HepG2 (cell line): ENCODE measurements around the gene SLC2A2. TPM values are rescaled to one million over a fixed set of nuclear protein-coding genes. Genes with fewer than 3 reads are reported as not detected.
A peak's percentile ranks its signal among the peaks of the same experiment; 100 is the strongest.

Experiments used
- ATAC-seq: fragments of 200-7000 bp; cut with Tn5 transposase; 3 replicates; pipeline ENCODE4 v1.9.1; 2020; ENCODE audit warnings: mild to moderate bottlenecking, moderate library complexity
- BruUV-seq: library from RNA; stranded (reverse); fragments of 400-500 nt; replicated peaks from 2 replicates; lab custom pipeline; 2021; lab: Mats Ljungman, UMichigan
- CTCF ChIA-PET: fragments of 300-600 bp; formaldehyde crosslinking; extraction: SDS; loops from one replicate; lab custom pipeline; 2021; ENCODE audit warnings: low total read pairs, inconsistent platforms, low intra/inter-chr PET ratio; lab: Yijun Ruan, JAX
- POLR2A ChIA-PET: fragments of 350-600 bp; sonication (Branson Sonifier 250); formaldehyde crosslinking; loops from one replicate; lab custom pipeline; 2020; ENCODE audit warnings: antibody characterized with exemption, inconsistent platforms; lab: Yijun Ruan, JAX
- DNase-seq: peaks from one replicate; pipeline ENCODE4 v3.0.0-alpha.2; 2015; ENCODE audit warnings: low spot score
- FAIRE-seq: peaks from 3 replicates; lab custom pipeline; 2011; peaks lifted over from hg19 to GRCh38; lab: Jason Lieb, UNC
- H2AFZ ChIP-seq: one replicate; pipeline ENCODE4 v1.6.1; 2011; ENCODE audit warnings: low read length, inconsistent platforms
- H3K27ac ChIP-seq: fragments of 300-600 bp; 3 replicates; pipeline ENCODE4 v1.8.0; 2011; ENCODE audit warnings: mixed run types, mild to moderate bottlenecking, mixed read lengths, low read length, inconsistent platforms; ENCODE audit not compliant: insufficient read depth; ENCODE audit errors: extremely low read length
- H3K27me3 ChIP-seq, 2 experiments: fragments of 200-600 bp in 1 of 2; 2 replicates in 1 of 2; 3 replicates in 1 of 2; pipeline versions ENCODE4 v1.6.0 to v1.8.0; 2011; ENCODE audit warnings: low read length in 2 of 2, mild to moderate bottlenecking in 2 of 2, moderate library complexity in 2 of 2, inconsistent platforms in 1 of 2; ENCODE audit not compliant: insufficient read depth in 2 of 2, control insufficient read depth in 1 of 2
- H3K36me3 ChIP-seq, 2 experiments: fragments of 200-600 bp in 1 of 2; replicated peaks in 1 of 2; 2 replicates in 1 of 2; 3 replicates in 1 of 2; pipeline versions ENCODE4 v1.5.1 to v1.8.0; 2011; ENCODE audit warnings: low read length in 2 of 2, inconsistent platforms in 1 of 2; ENCODE audit not compliant: insufficient read depth in 2 of 2, control insufficient read depth in 1 of 2
- H3K4me1 ChIP-seq: 2 replicates; pipeline ENCODE4 v1.5.1; 2012; ENCODE audit warnings: low read length, inconsistent platforms; ENCODE audit not compliant: insufficient read depth
- H3K4me2 ChIP-seq: 2 replicates; pipeline ENCODE4 v1.6.0; 2011; ENCODE audit warnings: low read depth, low read length, inconsistent platforms
- H3K4me3 ChIP-seq, 3 experiments: fragments of 200-600 bp in 1 of 3; sonication (generic), shearing (Covaris generic) in 1 of 3; replicated peaks in 1 of 3; 2 replicates each; pipeline ENCODE4 v1.5.1; 2011 to 2016; ENCODE audit warnings: low read length in 3 of 3, inconsistent platforms in 2 of 3, low read depth in 2 of 3, mild to moderate bottlenecking in 2 of 3, control low read depth in 1 of 3, mixed read lengths in 1 of 3; ENCODE audit not compliant: insufficient read depth in 1 of 3
- H3K79me2 ChIP-seq: one replicate; pipeline ENCODE4 v1.6.1; 2011; ENCODE audit warnings: low read length, inconsistent platforms; ENCODE audit not compliant: insufficient read depth
- H3K9ac ChIP-seq: 2 replicates; pipeline ENCODE4 v1.6.0; 2011; ENCODE audit warnings: mild to moderate bottlenecking, low read depth, low read length, inconsistent platforms; ENCODE audit not compliant: insufficient read depth
- H3K9me3 ChIP-seq: 2 replicates; pipeline ENCODE4 v1.5.1; 2012; ENCODE audit warnings: mild to moderate bottlenecking, low read length
- H4K20me1 ChIP-seq: 2 replicates; pipeline ENCODE4 v1.6.0; 2011; ENCODE audit warnings: inconsistent platforms, mild to moderate bottlenecking, low read length, moderate library complexity; ENCODE audit not compliant: insufficient read depth
- CAMTA2 ChIP-seq: sonication (generic); formaldehyde crosslinking; IDR thresholded peaks from 2 replicates; pipeline ENCODE4 v1.4.0; 2020; ENCODE audit warnings: mild to moderate bottlenecking, missing genetic modification reagents, borderline replicate concordance
- JUN ChIP-seq: sonication (generic); formaldehyde crosslinking; IDR thresholded peaks from 2 replicates; pipeline ENCODE4 v1.4.0; 2020; ENCODE audit warnings: mild to moderate bottlenecking, missing genetic modification reagents
- KDM1A ChIP-seq: IDR thresholded peaks from 2 replicates; pipeline ENCODE4 v1.6.1; 2016; ENCODE audit warnings: missing compliant biosample characterization
- KDM6A ChIP-seq: IDR thresholded peaks from 2 replicates; pipeline ENCODE4 v1.6.1; 2016; ENCODE audit warnings: low read depth
- KLF6 ChIP-seq: IDR thresholded peaks from 2 replicates; pipeline ENCODE4 v1.8.0; 2016; ENCODE audit warnings: missing biosample characterization, missing genetic modification reagents
- POLR2A ChIP-seq, 2 experiments: IDR thresholded peaks; 2 replicates each; pipeline ENCODE4 v1.6.1; 2011; ENCODE audit warnings: low read depth in 2 of 2, low read length in 2 of 2, mild to moderate bottlenecking in 1 of 2, moderate library complexity in 1 of 2; ENCODE audit not compliant: insufficient read depth in 1 of 2
- POLR2G ChIP-seq: fragments of 200-400 bp; formaldehyde crosslinking; IDR thresholded peaks from 2 replicates; pipeline ENCODE4 v1.6.1; 2018; ENCODE audit warnings: mild to moderate bottlenecking, low read depth, low read length, moderate library complexity
- RFXANK ChIP-seq: IDR thresholded peaks from 2 replicates; pipeline ENCODE4 v1.6.1; 2016
- SOX13 ChIP-seq, 3 experiments: fragments of 450-650 bp in 1 of 3; sonication (generic) in 1 of 3; formaldehyde crosslinking in 1 of 3; IDR thresholded peaks in 2 of 3; conservative IDR thresholded peaks in 1 of 3; 2 replicates each; pipeline versions ENCODE4 v1.5.0 to v1.6.1; 2016 to 2020; ENCODE audit warnings: antibody characterized with exemption in 1 of 3, mild to moderate bottlenecking in 1 of 3, missing compliant biosample characterization in 1 of 3, missing genetic modification reagents in 1 of 3, moderate library complexity in 1 of 3
- TEAD2 ChIP-seq: sonication (generic); formaldehyde crosslinking; IDR thresholded peaks from 2 replicates; pipeline ENCODE4 v1.9.0; 2021; ENCODE audit warnings: missing genetic modification reagents
- ZNF331 ChIP-seq: sonication (generic); formaldehyde crosslinking; IDR thresholded peaks from 2 replicates; pipeline ENCODE4 v1.4.0; 2020; ENCODE audit warnings: missing genetic modification reagents
- ZNF460 ChIP-seq: sonication (generic); formaldehyde crosslinking; IDR thresholded peaks from 2 replicates; pipeline ENCODE4 v1.5.1; 2020; ENCODE audit warnings: missing genetic modification reagents, mild to moderate bottlenecking, borderline replicate concordance
- ZNF577 ChIP-seq: sonication (generic); formaldehyde crosslinking; IDR thresholded peaks from 2 replicates; pipeline ENCODE4 v1.4.0; 2020; ENCODE audit warnings: mild to moderate bottlenecking, low read depth, missing genetic modification reagents, borderline replicate concordance
- ZNF644 ChIP-seq: IDR thresholded peaks from 2 replicates; pipeline ENCODE4 v1.6.1; 2016; ENCODE audit warnings: low read depth
- ZNF720 ChIP-seq: sonication (generic); formaldehyde crosslinking; IDR thresholded peaks from 2 replicates; pipeline ENCODE4 v1.4.0; 2020; ENCODE audit warnings: missing genetic modification reagents
- ZNF747 ChIP-seq: sonication (generic); formaldehyde crosslinking; IDR thresholded peaks from 2 replicates; pipeline ENCODE4 v1.8.1; 2023; ENCODE audit warnings: missing genetic modification reagents, mild to moderate bottlenecking, borderline replicate concordance
- WGBS: methylation state at CpG from one replicate; pipeline ENCODE4 v1.1.6; 2017; ENCODE audit warnings: low lambda C conversion rate; 5-methylcytosine and 5-hydroxymethylcytosine counted together
- in situ Hi-C: cut with HindIII; loops from 2 replicates; pipeline ENCODE4 v1.10.0; 2017; ENCODE audit warnings: low pct_unique_long_range_greater_than_20kb; ENCODE audit not compliant: extremely low pct_ligation_motif_present
- intact Hi-C: fragments of 100-400 bp; cut with micrococcal nuclease; formaldehyde crosslinking; loops from one replicate; pipeline ENCODE4 v1.10.0; 2022; ENCODE audit not compliant: unreplicated experiment
- polyA plus RNA-seq, 8 experiments: library from polyadenylated mRNA; depleted of rRNA in 3 of 8; stranded (reverse) in 7 of 8; unstranded in 1 of 8; fragments of >200 nt; fragmentation: Illumina TruSeq in 4 of 8; extraction: Trizol in 4 of 8; gene quantifications; 2 replicates each; pipeline versions ENCODE4 v1.2.1 to v1.2.3, GENCODE V29; 2011 to 2016; ENCODE audit warnings: low read depth in 4 of 8, missing spikeins in 1 of 8, mixed read lengths in 1 of 8; ENCODE audit not compliant: insufficient read depth in 1 of 8
- total RNA-seq, 5 experiments: library from RNA; depleted of rRNA; stranded (reverse); fragments of >200 nt; fragmentation: Illumina TruSeq; extraction: Trizol; gene quantifications; 2 replicates each; pipeline ENCODE4 v1.2.3, GENCODE V29; 2016; ENCODE audit warnings: low read depth in 1 of 5
- TF ChIP-seq, protein P1 (sequence below): IDR thresholded peaks from 2 replicates; pipeline ENCODE4 v1.6.1; 2012; ENCODE audit warnings: inconsistent platforms
- TF ChIP-seq, protein P2 (sequence below): sonication (generic); formaldehyde crosslinking; IDR thresholded peaks from 2 replicates; pipeline ENCODE4 v1.5.0; 2020; ENCODE audit warnings: mild to moderate bottlenecking, missing genetic modification reagents, moderate library complexity

SLC2A2 gene
- total and polyA plus RNA-seq, 2 of the 13 experiments (the other 11 are each of a cell fraction or from before 2014, with no cell fraction given): 19.5 to 23.2 TPM

DNA sequence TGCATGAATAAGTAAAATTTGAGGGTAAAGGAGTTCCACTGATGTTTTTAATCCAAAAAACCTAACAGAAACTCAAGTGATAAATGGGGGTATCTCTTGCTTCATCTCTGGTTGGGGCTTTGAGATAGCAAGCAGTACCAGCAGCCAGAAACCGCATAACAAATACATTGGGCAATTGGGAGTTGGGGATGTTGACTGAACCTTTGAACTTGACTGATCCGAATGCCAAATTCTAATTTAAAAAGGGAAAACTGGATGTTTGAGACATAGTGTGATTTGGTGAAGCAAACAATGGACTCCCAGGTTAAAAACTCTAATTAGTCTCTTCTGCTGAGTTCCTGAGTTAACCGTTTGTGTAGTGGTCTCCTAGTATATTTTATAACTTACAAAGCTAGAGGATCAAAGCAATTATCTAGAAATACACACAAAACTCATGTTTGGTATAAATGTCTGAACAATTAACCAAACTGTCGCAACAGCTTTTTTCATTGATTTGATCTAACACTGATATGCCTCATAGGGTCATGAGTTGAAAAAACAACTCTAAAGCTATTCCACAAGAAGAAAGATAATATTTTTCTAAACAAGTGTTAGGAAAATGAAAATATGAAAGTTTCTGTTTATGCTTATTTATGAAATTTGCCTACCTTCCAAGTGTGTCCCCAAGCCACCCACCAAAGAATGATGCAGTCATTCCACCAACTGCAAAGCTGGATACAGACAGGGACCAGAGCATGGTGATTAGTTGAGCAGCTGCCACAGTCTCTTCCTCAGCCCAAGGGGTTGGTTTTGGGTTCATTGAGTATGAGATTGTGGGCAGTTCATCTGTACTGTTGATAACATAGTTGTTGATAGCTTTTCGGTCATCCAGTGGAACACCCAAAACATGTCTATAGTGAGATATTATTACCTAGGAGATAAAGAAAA is 12.4 kb downstream of the SLC2A2 start:
- no peaks in the 10 kb centered on the region for H3K9me3 ChIP-seq
- no TSS peak for BruUV-seq
- no peak overlapping the region for H3K9ac ChIP-seq
- 28% methylated on average over 5 of the region's 5 CpGs for WGBS
- ChIA-PET CTCF (no interaction called here), POLR2A (interaction anchor here (1.1 to 3.8 kb wide), 5 partner anchors 11 to 144 kb away, joined by 3 to 31 read pairs (median 6); partner anchors contain the start of genes RPL22L1 and SLC2A2)
- no peak overlapping the region for H2AFZ ChIP-seq
- no peaks in the 10 kb centered on the region for H4K20me1 ChIP-seq
- in situ Hi-C loops: no loop called here
- peaks cover 3 to 16% of the 10 kb centered on the region in 2 experiments for H3K36me3 ChIP-seq
- 0 out of 2 replicates have a peak overlapping the region, but pooled peaks have one; percentile 20 for H3K4me2 ChIP-seq
- peak overlapping the region; percentile 54 for H3K27ac ChIP-seq
- peaks cover 10% of the 10 kb centered on the region for H3K79me2 ChIP-seq
- peak; percentile 94 for ATAC-seq
- FAIRE-seq: peak; percentile 80
- intact Hi-C loops: loop anchor here (1.0 kb wide), 1 partner anchor 12 kb away; no protein-coding TSS in a partner anchor
- DNase-seq: peak; percentile 96
- H3K4me3 ChIP-seq: no peak overlapping the region; a peak in 1 of 6 replicates
- no peaks in the 10 kb centered on the region for H3K27me3 ChIP-seq
- peaks cover 64% of the 10 kb centered on the region for H3K4me1 ChIP-seq
- TF ChIP-seq ZNF460 (CRISPR knock-in tag) (no peak), ZNF644 (CRISPR knock-in tag) (peak; percentile 81), KLF6 (CRISPR knock-in tag) (no peak), ZNF331 (CRISPR knock-in tag) (peak; percentile 84), ZNF747 (no peak), POLR2G (no peak), SOX13 (IDR thresholded peaks at IDR 0.05) (peak; percentile 94), SOX13 (CRISPR knock-in tag; conservative IDR thresholded peaks at IDR 0.05 in 1 of 2, IDR thresholded peaks at IDR 0.05 in 1 of 2) (peak in 1 of 2 experiments; percentile 95; a peak in 2 of 4 replicates), KDM1A (CRISPR knock-in tag) (peak; percentile 59; the same call in 1 of the 2 replicates), POLR2A (IDR thresholded peaks at IDR 0.05; ENCODE audit: insufficient read depth in 1 of 2, low read depth in 2 of 2, low read length in 2 of 2) (no peak), TEAD2 (CRISPR knock-in tag) (no peak), CAMTA2 (CRISPR knock-in tag) (no peak), JUN (CRISPR knock-in tag) (no peak; the same call in 1 of the 2 replicates), ZNF577 (CRISPR knock-in tag) (no peak), KDM6A (peak; percentile 56), RFXANK (CRISPR knock-in tag) (no peak), ZNF720 (CRISPR knock-in tag) (no peak)
- TF ChIP-seq, protein P1, sequence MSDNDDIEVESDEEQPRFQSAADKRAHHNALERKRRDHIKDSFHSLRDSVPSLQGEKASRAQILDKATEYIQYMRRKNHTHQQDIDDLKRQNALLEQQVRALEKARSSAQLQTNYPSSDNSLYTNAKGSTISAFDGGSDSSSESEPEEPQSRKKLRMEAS: peak; percentile 57; the same call in 1 of the 2 replicates
- TF ChIP-seq, protein P2, sequence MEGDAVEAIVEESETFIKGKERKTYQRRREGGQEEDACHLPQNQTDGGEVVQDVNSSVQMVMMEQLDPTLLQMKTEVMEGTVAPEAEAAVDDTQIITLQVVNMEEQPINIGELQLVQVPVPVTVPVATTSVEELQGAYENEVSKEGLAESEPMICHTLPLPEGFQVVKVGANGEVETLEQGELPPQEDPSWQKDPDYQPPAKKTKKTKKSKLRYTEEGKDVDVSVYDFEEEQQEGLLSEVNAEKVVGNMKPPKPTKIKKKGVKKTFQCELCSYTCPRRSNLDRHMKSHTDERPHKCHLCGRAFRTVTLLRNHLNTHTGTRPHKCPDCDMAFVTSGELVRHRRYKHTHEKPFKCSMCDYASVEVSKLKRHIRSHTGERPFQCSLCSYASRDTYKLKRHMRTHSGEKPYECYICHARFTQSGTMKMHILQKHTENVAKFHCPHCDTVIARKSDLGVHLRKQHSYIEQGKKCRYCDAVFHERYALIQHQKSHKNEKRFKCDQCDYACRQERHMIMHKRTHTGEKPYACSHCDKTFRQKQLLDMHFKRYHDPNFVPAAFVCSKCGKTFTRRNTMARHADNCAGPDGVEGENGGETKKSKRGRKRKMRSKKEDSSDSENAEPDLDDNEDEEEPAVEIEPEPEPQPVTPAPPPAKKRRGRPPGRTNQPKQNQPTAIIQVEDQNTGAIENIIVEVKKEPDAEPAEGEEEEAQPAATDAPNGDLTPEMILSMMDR: no peak
